K562 (cell line): ENCODE measurements around the gene JPT1. TPM values are rescaled to one million over a fixed set of nuclear protein-coding genes. Genes with fewer than 3 reads are reported as not detected.

Experiments
- AFF1 ChIP-seq, 2 experiments: fragments of 450-650 bp; IDR thresholded peaks; 2 replicates each; pipeline ENCODE4 v1.6.1; 2018; ENCODE audit warnings: mild to moderate bottlenecking in 2 of 2, low read depth in 1 of 2; ENCODE audit not compliant: partially characterized antibody in 2 of 2
- BACH1 ChIP-seq: fragments of 200-800 bp; sonication (Bioruptor generic); IDR thresholded peaks from 2 replicates; pipeline ENCODE4 v1.6.1; 2016; ENCODE audit warnings: missing genetic modification characterization, missing compliant biosample characterization
- CUX1 ChIP-seq: fragments of 200-800 bp; sonication (Bioruptor generic); IDR thresholded peaks from 2 replicates; pipeline ENCODE4 v1.6.1; 2016; ENCODE audit warnings: missing genetic modification characterization, missing compliant biosample characterization
- HNRNPLL ChIP-seq: fragments of 200-400 bp; formaldehyde crosslinking; IDR thresholded peaks from 2 replicates; pipeline ENCODE4 v1.6.1; 2017; ENCODE audit warnings: low read length, low read depth, mild to moderate bottlenecking; ENCODE audit not compliant: poor library complexity, severe bottlenecking
- ILF3 ChIP-seq: fragments of 450-650 bp; IDR thresholded peaks from 2 replicates; pipeline ENCODE4 v1.6.1; 2018; ENCODE audit warnings: antibody characterized with exemption, mild to moderate bottlenecking, moderate library complexity, borderline replicate concordance
- IRF1 ChIP-seq: sonication (generic); formaldehyde crosslinking; IDR thresholded peaks from 2 replicates; pipeline ENCODE4 v1.8.0; 2022; ENCODE audit warnings: missing genetic modification reagents, mild to moderate bottlenecking, borderline replicate concordance
- MED1 ChIP-seq: sonication (generic); formaldehyde crosslinking; IDR thresholded peaks from 2 replicates; pipeline ENCODE4 v1.8.1; 2023; ENCODE audit warnings: missing genetic modification reagents, borderline replicate concordance
- NEUROD1 ChIP-seq: fragments of 150-350 bp; IDR thresholded peaks from 2 replicates; pipeline ENCODE4 v1.6.1; 2014; ENCODE audit warnings: borderline replicate concordance, low read length, low read depth; ENCODE audit not compliant: partially characterized antibody
- NFRKB ChIP-seq: fragments of 450-650 bp; IDR thresholded peaks from 2 replicates; pipeline ENCODE4 v1.6.1; 2016; ENCODE audit warnings: low read depth
- PURB ChIP-seq: sonication (generic); formaldehyde crosslinking; IDR thresholded peaks from 2 replicates; pipeline ENCODE4 v1.9.0; 2021; ENCODE audit warnings: low read depth, mild to moderate bottlenecking, missing genetic modification reagents
- RBM25 ChIP-seq: fragments of 200-400 bp; formaldehyde crosslinking; IDR thresholded peaks from 2 replicates; pipeline ENCODE4 v1.6.1; 2018; ENCODE audit warnings: low read length, low read depth, moderate library complexity; ENCODE audit not compliant: severe bottlenecking
- TAL1 ChIP-seq: fragments of 450-650 bp; IDR thresholded peaks from 2 replicates; pipeline ENCODE4 v1.6.1; 2016; ENCODE audit warnings: mild to moderate bottlenecking
- ZFP91 ChIP-seq: sonication (generic); formaldehyde crosslinking; IDR thresholded peaks from 2 replicates; pipeline ENCODE4 v1.8.0; 2022; ENCODE audit warnings: mild to moderate bottlenecking, missing genetic modification reagents
- ZNF408 ChIP-seq: fragments of 250-450 bp; sonication (Bioruptor Pico); IDR thresholded peaks from 2 replicates; pipeline ENCODE4 v1.4.0; 2020; ENCODE audit warnings: low read depth, mild to moderate bottlenecking, moderate library complexity
- polyA plus RNA-seq, 8 experiments: library from polyadenylated mRNA; depleted of rRNA in 4 of 8; stranded (reverse) in 5 of 8; unstranded in 3 of 8; fragments of >200 nt; fragmentation: Nextera tagmentation in 2 of 8; fragmentation: Illumina TruSeq in 1 of 8; extraction: Ambion mirVana in 2 of 8; extraction: Trizol in 1 of 8; gene quantifications; 2 replicates each; pipeline versions ENCODE4 v1.2.1 to v1.2.3, GENCODE V29; 2011 to 2014; ENCODE audit warnings: inconsistent platforms in 1 of 8, missing spikeins in 1 of 8
- total RNA-seq, 7 experiments: library from RNA; depleted of rRNA in 6 of 7; stranded (reverse); fragments of >200 nt in 6 of 7; fragmentation: Illumina TruSeq in 2 of 7; extraction: Trizol in 2 of 7; gene quantifications; 2 replicates each; pipeline versions ENCODE4 v1.2.1 to v1.2.3, GENCODE V29; 2011 to 2021; ENCODE audit warnings: low replicate concordance in 1 of 7

The JPT1 gene
- total and polyA plus RNA-seq, 9 of the 15 experiments (the other 6 are each of a cell fraction or from before 2014, with no cell fraction given) = 56.7 to 292 (median 144) TPM

GRCh38 chr17:75182569-75183436 is 28.5 kb upstream of the JPT1 start, which contains the start of gene SUMO2 (continued):
- TF ChIP-seq CUX1 (CRISPR knock-in tag) (peak; percentile 97), PURB (CRISPR knock-in tag) (no peak), AFF1 (IDR thresholded peaks at IDR 0.05; ENCODE audit: low read depth in 1 of 2, partially characterized antibody in 2 of 2) (peak in 1 of 2 experiments; percentile 31), ZNF408 (no peak), NEUROD1 (peak; percentile 15), BACH1 (tag) (peak; percentile 97), ZFP91 (CRISPR knock-in tag) (no peak), HNRNPLL (peak; percentile 41), NFRKB (peak; percentile 97), MED1 (CRISPR knock-in tag) (no peak), ILF3 (no peak), TAL1 (no peak), IRF1 (CRISPR knock-in tag) (no peak), RBM25 (peak; percentile 88)
